Skin of body (tissue), 2 donors: ENCODE measurements around the gene COMMD7. TPM values are rescaled to one million over a fixed set of nuclear protein-coding genes. Genes with fewer than 3 reads are reported as not detected.

ENCODE experiments used
- DNase-seq: peaks from one replicate; lab custom pipeline; 2025; lab: John Stamatoyannopoulos, UW
- total RNA-seq: library from RNA; depleted of rRNA; stranded (reverse); fragments of >200 nt; gene quantifications from one replicate; pipeline ENCODE4 v1.2.3, GENCODE V29; 2014

Gene COMMD7
- 13.7 TPM for total RNA-seq

- DNase-seq = no peak
Measured at GRCh38 chr20:32743237-32744112, at the start of gene COMMD7. Gene COMMD7 (minus strand): TSS chr20:32743467. CDS start chr20:32743391, 76 bp downstream.

DNA sequence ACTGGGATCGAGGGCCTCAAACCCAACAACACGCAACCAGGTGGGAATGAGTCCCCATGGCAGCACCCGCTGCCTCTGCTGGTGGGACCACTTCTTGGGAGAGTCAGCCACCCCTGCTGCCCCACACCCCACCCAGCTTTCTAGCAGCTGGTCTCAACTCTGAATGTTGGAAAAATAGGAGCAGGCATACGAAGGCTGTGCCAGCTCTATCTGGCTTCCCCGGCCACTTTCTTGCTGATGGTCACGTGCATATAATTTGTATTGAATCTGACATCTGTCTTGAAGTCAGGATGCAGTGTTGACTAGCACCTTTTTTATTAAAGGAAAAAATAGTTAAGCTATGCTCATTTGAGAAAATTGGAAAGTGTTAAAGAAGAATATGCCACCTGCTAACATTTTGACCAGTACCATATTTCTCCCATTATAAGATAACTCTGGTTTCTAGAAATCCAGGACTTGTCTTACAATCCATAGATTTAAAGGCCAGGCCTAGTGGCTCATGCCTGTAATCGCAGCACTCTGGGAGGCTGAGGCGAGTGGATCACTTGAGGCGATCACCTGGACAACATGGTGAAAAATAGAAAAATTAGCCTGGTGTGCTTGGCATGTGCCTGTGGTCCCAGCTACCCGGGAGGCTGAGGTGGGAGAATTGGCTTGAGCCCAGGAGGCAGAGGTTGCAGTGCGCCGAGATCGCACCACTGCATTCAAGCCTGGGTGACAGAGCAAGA lies 49.6 kb upstream of the COMMD7 start:
- no peak for DNase-seq

DNA sequence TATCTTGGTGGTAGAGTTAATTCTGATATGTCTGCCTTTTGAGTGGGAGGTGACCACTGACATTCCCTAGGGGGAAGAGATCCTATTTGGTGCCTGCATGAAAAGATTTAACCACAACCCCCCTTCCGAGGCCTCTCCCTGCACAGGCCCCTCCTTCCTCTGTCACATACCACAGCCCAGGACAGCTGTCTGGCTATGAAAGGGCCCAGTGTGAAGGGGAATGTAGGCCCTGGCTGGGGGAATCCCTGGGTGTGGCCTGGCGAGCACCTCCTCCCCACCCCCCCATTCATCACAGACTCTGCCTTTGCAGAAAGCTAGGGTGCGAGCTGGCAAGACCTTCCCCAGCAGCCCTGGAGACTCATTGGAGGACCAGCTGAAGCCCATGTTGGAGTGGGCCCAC lies 49.0 kb upstream of the COMMD7 start:
- DNase-seq = no peak

GRCh38 chr20:32790751-32791057 lies 47.4 kb upstream of the COMMD7 start:
- DNase-seq = no peak

- DNase-seq = peak; percentile 36
Measured at GRCh38 chr20:32789896-32790750, 46.9 kb upstream of the COMMD7 start.

DNA sequence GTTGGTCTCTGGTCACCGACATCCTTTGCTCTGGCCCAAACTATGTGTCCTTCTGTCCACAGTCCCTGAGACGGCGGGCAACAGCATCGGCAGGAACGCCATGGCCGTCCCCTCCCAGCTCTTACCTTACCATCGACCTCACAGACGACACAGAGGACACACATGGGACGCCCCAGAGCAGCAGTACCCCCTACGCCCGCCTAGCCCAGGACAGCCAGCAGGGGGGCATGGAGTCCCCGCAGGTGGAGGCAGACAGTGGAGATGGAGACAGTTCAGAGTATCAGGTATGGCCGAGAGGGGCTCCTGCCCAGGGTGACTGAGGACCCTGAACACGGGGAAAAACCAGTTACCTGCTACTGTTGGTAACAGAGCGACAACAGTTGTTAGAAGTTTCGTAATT lies 43.9 kb upstream of the COMMD7 start:
- no peak for DNase-seq

DNA sequence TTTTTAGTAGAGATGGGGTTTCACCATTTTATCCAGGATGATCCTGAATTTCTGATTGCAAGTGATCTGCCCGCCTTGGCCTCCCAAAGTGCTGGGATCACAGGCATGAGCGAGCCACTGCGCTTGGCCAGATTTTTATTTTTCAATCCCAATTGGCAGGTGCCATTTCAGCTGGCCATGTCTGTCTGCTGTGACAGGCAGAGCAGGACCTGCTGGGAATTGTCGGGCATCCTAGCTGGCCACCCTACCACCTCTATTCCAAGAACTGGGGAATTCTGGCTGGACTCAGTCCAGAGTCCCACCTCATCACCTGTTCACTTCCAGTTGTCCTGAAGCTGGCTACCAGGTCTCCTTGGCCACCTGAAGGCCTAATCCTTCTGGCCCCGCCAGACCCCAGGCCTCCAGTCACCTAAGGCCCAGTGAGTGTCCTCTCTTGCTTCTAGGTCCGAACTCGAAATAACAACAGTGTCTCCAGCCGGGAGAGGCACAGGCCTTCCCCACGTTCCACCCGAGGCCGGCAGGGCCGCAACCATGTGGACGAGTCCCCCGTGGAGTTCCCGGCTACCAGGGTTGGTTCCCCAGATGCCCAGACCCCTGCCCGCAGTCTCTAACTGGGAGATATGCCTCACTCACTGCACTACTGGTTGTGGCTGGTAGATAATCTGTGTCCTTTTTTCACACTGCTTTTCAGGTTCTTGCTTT lies 42.9 kb upstream of the COMMD7 start:
- DNase-seq = no peak

GRCh38 chr20:32784369-32785080 lies 41.3 kb upstream of the COMMD7 start:
- no peak for DNase-seq

DNA sequence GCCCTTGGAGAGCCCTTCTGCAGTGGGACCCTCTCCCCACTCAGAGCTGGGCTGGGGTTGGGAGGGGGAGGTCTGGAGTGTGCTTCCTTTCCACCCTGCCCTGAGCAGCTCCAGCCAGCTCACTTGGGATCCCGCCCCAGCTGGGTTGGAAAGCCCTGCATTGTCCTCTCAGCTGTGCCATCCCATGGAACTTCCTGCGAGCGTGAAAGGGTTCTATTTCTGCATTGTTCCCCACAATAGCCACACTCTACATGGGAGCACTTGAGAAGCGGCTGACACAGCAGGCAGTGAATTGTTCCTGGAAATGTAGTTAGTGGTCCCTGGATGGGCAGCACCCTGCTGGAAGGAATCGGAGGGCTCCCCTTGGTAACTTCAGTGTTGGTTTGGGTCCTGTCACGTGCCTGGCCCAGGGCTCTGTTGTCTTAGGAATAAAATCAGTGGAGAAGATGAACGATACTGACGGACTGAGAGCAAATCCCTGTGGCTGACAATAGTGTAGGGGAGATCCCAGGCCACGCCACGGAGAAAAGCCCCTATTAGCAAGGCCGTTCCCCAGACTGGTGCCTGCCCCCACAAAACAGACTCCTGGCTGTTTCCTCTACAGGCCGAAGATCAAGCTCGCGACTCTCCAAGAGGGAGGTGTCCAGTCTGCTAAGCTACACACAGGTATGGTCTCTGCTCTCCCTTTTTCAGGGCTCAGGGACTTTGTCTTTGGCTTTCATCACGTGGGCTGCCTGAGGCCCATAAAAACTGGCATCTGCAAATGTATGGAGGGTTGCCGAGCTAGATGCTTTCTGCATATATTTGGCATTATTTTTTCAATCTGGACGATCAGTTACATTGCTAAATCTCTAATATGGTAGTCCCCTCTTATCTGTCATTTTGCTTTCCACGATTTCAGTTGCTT lies 37.7 kb upstream of the COMMD7 start:
- no peak for DNase-seq

DNA sequence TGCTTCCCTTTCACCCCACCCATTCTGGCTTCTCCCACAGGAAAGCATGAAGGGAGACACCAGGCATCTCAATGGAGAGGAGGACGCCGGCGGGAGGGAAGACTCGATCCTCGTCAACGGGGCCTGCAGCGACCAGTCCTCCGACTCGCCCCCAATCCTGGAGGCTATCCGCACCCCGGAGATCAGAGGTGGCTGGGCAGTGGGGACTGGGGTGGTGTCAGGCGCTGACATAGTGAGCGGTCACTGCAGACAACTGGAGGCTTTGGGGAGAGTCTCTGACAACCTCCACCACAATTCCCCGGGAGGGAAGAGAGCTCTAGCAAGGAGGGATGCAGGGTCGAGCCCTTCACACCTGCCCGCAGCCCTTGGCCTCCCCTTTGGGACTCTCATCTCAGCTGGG lies 37.0 kb upstream of the COMMD7 start:
- no peak for DNase-seq

- no peak for DNase-seq
Measured at GRCh38 chr20:32779500-32780211, 36.4 kb upstream of the COMMD7 start.

DNA sequence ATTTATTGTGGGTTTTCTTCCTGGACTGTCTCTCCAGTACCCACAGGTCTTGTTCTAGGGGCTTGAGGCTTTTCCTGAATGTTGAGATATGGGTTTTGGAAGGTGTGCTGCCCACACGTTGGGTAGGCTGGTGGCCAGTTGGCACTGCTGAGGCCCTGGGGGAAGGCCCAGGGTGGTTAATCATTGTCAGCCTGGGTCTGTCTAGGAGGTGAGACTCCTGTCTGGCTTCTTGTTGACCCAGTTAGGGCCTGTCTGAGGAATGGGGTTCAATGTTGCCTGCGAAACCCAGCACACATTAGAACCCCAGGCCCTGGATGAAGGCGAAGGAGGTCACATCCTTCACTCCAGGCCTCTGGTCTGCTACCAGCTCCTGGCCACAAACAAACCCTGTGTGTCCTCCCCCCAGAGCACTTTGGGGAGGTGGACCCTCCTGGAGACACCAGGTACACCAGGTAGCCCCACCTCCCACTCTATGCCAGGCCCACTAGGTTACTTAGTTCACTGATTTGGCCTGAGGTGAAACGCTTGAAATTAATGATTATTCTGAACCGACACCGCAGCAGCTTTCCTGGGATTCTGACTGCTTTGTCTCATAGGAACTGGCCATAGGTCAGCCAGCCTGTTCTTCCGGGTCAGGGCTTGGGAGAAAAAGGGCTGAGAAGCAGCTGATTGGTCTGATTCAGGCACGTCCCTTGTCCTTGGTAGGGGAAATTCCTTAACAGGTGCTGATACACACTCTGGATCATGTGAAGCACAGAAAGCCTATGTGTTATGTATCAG lies 34.1 kb upstream of the COMMD7 start:
- DNase-seq = no peak

DNA sequence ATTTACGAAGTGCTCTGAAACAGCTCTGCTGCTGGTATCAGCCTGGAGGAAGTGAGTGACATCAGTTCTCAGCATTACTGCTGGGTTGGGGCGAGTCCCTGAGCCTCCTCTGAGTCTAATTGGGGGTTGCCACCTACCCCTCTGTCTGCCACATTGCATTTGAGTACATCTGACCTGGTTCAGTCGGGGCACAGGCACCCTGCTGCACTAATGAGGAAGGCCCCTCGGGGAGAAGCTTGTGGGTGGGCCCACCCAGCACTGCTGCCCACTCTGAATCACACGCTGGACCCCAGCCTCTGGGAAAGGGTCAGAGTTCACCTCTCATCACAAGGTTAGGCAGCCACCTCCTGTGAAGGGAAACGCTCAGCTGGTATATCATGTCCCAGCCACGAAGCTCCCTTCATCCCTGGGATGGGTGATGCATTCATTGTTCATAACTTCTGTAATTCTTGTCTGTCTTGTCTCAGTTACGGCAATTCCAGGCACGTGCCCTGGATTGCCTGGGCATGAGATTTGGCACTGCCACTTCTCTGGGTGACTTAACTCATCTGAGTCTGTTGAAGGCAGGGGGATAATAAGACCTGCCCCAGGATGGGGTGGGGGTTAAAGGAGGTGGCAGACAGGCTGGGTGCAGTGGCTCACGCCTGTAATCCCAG lies 32.2 kb upstream of the COMMD7 start:
- DNase-seq = no peak

- no peak for DNase-seq
Measured at GRCh38 chr20:32773855-32774254, 30.6 kb upstream of the COMMD7 start.

GRCh38 chr20:32773223-32773622 lies 30.0 kb upstream of the COMMD7 start:
- no peak for DNase-seq

DNA sequence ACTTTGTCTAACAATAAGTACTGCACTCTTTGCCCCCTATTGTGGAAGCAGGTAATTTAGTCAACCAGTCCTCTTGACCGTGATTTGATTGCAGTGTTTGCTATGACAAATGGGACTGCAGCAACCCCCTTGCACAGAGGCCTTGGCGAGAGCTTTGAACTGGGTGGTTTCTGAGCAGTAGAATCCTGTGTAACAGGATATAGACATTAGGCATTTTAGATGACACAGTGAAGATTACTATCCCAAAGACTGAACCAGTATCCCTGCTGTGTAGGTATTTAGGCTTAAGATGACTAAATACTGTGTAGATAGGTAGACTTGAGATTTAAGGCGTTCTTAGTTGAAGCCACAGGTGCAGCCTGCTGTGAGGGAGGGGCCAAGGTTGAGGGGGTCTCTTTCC lies 28.8 kb upstream of the COMMD7 start:
- DNase-seq = no peak

- DNase-seq = no peak
Measured at GRCh38 chr20:32767418-32768198, 24.3 kb upstream of the COMMD7 start.
